Jurkat, Clone E6-1 (cell line): ENCODE results near the gene PLCG2.

Experiments
- DNase-seq: peaks from one replicate; pipeline ENCODE4 v3.0.0-alpha.2; 2011; ENCODE audit warnings: low read depth, low spot score
- H3K4me3 ChIP-seq: 2 replicates; pipeline ENCODE4 v1.5.1; 2011; ENCODE audit warnings: mild to moderate bottlenecking, low read length, control low read depth, moderate library complexity

The PLCG2 gene

GRCh38 chr16:81808933-81809480 is 29.9 kb downstream of the PLCG2 start:
- H3K4me3 ChIP-seq, result no peak overlapping the region
- peak; percentile 80 for DNase-seq

GRCh38 chr16:81809567-81809966 is 30.5 kb downstream of the PLCG2 start:
- no peak overlapping the region for H3K4me3 ChIP-seq
- no peak for DNase-seq

DNA sequence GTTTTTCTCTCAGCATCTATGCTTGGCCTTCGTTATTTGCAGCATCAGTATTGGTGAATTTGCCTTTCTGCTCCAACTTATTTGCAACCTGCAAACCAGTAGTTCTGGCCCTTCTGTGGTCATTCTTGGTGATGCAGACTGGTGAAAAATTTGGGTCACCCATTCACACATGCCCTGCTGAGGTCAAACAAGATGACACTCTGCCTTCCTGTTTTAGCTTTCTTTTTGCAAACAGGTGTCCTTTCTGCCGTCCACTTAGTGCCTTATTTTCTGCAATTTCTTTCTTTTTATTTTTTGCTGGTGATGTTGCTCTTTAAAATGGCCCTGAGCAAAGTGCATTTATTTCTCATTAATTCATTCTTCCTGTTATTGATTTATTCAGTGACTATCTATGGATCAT is 31.3 kb downstream of the PLCG2 start:
- no peak overlapping the region for H3K4me3 ChIP-seq
- no peak for DNase-seq

DNA sequence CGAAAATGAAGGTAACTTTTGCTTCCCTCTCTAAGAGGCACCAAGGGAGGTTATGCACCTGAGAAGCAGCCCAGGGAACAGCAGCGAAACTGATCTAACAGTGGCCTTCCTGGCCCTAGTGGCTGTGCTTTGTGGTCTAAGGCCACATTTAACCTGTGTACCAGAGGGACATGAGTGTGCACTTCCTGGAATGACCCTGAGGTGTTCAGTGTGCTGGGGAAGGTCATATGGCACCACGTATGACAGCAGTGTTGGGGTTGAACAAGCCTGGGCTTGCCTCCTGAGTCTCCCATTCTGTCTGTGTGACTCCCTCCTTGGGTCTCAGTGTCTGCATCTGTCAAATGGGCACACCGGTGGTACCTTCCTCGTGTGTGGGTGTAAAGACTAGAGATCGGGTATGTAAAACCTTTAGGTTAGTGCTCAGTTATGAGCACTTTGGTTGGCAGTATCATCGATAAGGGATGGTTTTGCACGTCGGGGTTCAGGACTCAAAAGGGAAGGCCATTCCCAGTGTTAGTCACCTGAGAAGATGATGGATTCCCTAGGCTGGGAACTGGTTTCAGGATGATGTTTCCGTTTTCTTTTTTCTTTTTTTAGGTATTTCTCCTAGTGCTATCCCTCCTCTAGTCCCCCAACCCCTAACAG is 31.9 kb downstream of the PLCG2 start:
- H3K4me3 ChIP-seq, result no peak overlapping the region
- DNase-seq, result no peak

- H3K4me3 ChIP-seq, result no peak overlapping the region
- DNase-seq, result no peak
Observed at GRCh38 chr16:81813648-81814047, 34.6 kb downstream of the PLCG2 start.

DNA sequence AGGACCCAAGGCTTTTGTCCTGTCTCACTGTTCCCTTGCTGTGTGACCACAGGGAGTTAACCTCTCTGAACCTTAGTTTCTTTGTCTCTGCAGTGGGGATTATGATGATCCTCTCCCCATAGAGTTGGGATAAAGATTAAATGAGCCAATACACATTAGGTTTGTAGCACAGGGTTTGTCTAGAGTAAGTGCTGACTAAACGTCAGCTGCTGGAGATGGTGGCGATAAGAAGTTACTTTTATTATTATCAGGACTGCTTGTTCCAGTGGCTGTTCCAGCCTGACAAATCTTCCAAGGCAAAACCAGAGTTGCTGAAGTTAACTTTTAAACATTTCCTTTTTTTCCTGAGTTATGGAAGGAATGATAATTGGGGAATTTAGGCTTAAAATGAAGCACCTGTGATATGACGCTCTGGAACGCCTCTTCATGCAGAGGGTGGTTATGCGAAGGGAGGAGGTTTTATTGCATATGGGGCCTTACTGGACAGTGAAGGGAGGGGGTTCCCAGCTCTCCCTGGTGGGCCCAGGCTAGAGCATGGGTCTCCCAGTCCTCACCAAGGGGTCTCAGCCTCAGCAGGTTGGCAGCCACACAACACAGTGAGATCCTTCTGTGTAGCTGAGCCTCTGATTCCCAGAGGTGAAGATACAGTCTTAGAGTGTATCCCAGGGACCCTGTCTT is 35.8 kb downstream of the PLCG2 start:
- no peak for DNase-seq
- no peak overlapping the region for H3K4me3 ChIP-seq

DNA sequence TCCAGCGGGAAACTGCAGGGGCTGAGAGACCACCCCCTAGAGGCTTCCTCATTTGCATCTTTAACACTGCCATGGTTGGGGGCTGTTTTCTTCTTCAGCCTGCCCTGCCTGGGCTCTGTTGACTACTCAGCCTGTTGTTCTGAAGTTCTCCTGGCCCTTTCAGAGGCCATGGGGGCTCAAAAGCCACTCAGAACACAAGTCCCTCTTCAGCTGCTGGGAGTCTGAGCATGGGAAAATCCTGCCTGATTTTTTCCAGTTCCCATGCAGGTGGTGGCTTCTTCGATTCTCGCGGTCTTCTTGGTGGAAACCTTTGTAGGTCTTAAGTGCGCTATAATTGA is 36.3 kb downstream of the PLCG2 start:
- DNase-seq, result no peak
- H3K4me3 ChIP-seq, result no peak overlapping the region

GRCh38 chr16:81816351-81816750 is 37.3 kb downstream of the PLCG2 start:
- H3K4me3 ChIP-seq, result no peak overlapping the region

DNA sequence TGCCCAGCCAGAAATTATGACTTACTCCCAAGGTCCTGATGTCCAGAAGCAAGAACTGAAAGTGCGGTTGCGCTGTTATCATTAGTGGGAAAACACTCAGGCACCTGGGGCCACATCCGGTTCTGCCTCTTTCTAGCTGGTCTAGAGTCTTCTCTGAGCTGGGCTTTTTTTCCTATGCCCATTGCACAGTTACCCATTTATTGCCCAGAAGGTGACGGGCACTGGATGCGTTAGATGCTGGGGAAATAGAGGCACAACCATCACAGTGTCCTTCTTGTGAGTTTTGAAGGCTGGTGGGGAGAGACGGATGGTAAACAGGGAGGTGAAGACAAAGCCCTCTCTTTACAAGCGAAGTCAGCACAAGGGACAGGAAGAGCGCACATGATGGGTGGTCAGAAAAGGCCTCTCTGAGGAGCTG is 37.7 kb downstream of the PLCG2 start:
- DNase-seq, result no peak
- no peak overlapping the region for H3K4me3 ChIP-seq

More at GRCh38 chr16:81816351-81816750, 37.3 kb downstream of the PLCG2 start:
- no peak for DNase-seq

- no peak for DNase-seq
- no peak overlapping the region for H3K4me3 ChIP-seq
Observed at GRCh38 chr16:81817296-81817695, 38.2 kb downstream of the PLCG2 start.

DNA sequence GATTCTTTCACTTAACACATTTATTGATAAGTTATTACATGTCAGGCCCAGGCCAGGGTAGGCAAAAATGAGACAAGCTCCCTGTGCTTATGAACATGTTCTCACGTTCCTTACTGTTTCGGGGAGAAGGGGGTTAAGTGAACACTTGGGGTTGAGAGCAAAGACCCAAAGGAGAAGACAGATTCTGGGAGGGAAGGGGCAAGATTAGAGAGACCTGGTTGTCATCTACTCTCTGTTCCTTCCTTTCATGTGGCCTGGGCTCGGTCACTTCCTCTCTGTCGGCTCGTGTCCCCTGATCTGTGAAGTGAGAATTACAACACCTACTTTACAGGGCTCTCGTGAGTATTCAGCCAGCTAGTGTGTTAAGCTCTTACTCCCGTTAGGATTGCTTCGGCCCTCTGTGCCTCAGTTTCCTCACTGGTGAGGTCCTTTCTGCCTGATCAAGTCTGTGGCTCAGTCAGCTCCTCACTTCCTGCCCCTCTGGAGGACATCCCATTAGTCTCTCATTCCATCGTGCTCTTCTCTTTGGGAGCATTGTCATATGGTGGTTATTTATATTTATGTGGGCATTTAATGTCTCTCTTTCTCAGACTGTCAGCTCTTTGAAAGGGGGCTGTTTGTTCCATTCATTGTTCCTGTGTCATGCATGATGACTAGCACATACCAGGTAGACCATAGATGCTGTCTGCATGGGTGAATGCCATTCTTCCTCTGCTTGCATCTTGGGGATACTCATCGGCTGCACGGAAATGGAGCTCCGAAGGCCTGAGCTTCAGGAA is 38.9 kb downstream of the PLCG2 start:
- no peak overlapping the region for H3K4me3 ChIP-seq
- no peak for DNase-seq

DNA sequence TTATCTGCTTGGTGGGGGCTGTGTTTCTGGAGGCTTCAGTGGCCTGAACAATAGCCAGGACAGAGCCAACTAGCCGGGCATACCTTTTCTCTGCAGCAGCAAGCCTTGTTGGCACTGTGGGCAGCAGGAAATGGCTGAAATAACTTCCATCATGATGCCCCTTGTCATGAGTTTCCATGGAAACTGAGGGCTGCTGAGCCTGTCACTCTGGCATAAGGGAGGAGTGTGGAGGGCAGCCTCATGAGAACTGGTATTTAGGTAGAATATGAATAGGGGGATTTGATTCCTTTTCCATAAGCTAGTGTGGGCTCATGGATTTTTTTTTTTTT is 39.4 kb downstream of the PLCG2 start:
- no peak overlapping the region for H3K4me3 ChIP-seq
- no peak for DNase-seq

DNA sequence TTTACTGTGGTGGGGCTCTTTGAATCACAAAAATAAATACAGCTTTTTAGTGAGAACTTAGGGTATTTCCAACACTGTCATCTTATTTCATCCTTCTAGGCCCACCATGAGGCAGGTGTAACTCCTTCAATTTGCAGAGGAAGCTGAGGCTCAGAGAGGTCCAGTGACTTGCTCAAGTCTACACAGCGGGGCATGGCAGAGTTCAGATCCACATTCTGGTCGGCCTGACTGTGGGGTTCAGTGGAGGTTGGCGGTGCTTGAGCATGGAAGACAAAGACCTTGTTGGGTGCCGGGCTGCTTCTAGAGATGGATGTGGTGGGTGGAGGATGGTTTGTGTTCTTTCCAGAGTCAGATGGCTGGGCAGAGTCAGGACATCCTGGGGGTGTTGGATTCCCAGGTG is 39.8 kb downstream of the PLCG2 start:
- no peak for DNase-seq
- no peak overlapping the region for H3K4me3 ChIP-seq

DNA sequence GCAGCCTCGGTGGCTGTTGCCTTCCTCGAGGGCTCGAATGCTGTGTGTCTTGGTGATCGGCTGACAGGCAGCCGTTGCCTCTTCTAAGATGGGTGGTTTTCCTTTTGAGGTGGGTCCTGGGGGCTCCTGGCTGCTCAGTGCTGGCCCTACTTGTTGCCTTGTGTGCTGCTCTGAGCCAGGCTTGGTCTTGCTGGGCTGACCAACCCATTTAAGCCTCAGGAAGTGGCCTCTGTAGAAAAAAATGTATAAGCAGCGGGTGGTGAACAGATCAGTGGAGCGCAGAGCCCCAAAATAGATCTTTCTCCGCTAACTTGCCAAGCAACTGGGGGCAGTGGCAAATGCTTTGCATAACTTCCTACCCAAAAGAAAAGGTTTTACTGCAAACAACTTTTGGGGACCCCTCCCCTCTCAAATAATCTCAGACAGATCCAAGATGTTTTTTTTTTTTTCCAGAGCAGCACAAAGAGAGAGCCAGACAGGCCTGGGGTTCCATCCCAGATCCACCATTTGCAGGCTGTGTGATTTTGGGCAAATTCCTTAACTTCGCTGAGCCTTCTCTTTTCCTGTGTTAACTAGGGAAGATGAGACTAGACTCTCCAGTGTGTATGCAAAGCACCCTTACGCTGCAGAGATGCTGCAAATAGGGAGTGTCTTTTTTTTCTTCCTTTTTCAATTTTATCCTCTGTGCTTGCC is 42.5 kb downstream of the PLCG2 start:
- DNase-seq, result no peak
- no peak overlapping the region for H3K4me3 ChIP-seq

GRCh38 chr16:81823111-81823510 is 44.0 kb downstream of the PLCG2 start:
- H3K4me3 ChIP-seq, result no peak overlapping the region
- DNase-seq, result no peak

DNA sequence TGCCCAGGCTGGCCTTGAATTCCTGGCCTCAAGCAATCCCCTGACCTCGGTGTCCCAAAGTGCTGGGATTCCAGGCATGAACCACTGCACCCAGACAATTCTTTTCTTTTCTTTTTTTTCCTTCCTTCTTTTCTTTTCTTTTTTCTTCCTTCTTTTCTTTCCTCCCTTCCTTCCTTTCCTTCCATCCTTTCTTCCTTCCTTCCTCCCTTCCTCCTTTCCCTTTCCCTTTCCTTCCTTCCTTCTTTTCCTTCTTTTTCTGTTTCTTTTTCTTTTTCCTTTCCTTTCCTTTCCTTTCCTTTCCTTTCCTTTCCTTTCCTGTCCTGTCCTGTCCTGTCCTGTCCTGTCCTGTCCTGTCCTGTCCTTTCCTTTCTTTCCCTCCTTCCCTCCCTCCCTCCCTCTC is 44.6 kb downstream of the PLCG2 start:
- no peak for DNase-seq
- H3K4me3 ChIP-seq, result no peak overlapping the region

DNA sequence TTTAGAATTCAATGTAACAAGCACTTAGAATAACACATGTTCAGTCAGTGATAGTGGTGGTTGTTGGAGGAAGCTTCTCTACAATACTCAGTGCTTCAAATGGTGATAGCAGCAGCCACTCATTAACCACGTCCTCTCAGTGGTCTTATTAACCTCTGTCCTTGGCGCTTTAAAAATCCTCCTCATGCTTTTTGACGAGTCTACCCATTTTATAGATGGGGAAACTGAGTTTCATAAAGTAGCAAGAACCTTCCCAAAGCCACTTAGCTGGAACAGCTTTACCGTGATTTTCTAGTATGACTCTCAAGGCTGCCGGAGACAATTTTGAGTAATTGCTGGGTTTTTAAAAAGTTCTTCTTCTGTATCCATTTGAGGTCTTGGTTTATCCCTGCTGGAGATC is 47.4 kb downstream of the PLCG2 start:
- no peak overlapping the region for H3K4me3 ChIP-seq
- DNase-seq, result no peak

GRCh38 chr16:81830845-81831540 is 51.9 kb downstream of the PLCG2 start:
- no peak for DNase-seq
- no peak overlapping the region for H3K4me3 ChIP-seq

- peak overlapping the region; percentile 32 for H3K4me3 ChIP-seq
- peak; percentile 85 for DNase-seq
Observed at GRCh38 chr16:81831722-81832126, 52.6 kb downstream of the PLCG2 start.
